OCI-M2 (cell line): Measurements from ENCODE around the gene MSX2.
"Not testable (repeated sequence)": the region's sequence is repeated elsewhere in the genome, so short reads cannot be mapped to it uniquely, and the experiment has no call there.

Source experiments
- DNase-seq: peaks from one replicate; lab custom pipeline; 2025; ENCODE audit not compliant: unreplicated experiment; lab: John Stamatoyannopoulos, UW

The MSX2 gene

DNA sequence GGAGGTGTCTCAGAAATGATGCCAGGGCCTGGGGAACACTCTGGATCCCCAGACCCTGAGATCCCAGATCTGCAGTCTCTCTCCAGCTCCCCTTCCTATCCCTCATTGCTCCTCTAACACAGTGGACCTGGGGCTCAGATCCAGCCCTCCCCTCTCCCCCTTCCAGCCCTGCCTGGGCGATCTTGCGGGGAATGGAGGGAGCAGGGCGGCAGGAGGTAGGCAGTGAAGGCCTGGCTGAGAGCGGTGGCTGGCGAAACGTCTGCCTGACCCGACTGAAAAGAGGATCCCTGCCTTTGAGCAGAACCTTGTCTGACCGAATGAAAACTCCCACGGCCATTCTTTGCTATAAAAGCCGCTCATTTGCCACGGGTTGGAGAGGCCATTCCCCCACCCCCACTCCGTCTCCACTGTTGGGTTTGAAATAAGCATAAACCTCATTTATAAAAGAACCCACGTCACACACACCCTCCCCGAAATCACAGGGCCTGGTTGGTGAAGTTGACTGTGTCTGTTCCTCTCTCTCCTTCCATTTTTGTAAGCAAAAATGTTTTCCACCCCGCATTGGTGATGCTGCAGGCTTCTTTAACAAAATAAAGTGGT is 8.8 kb downstream of the MSX2 start:
- DNase-seq = no peak

DNA sequence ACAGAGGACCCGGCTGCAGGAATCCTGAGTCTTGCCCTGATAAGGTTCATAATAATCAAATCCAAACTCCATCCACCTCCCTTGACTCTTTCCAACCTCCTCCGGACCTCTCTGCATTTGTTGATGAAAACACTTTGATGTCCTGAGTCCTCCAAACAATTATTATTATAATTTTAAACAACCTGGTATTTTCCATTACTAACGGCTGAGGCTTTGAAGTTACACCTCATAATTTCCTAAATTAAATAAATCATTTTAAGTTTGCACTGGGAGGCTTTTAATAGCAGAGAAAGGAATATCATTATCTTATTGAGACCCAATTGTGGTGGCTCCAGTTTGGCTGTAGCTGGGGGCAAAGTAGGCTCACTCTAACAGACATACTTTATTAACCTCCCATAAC is 9.5 kb downstream of the MSX2 start:
- DNase-seq = no peak

DNA sequence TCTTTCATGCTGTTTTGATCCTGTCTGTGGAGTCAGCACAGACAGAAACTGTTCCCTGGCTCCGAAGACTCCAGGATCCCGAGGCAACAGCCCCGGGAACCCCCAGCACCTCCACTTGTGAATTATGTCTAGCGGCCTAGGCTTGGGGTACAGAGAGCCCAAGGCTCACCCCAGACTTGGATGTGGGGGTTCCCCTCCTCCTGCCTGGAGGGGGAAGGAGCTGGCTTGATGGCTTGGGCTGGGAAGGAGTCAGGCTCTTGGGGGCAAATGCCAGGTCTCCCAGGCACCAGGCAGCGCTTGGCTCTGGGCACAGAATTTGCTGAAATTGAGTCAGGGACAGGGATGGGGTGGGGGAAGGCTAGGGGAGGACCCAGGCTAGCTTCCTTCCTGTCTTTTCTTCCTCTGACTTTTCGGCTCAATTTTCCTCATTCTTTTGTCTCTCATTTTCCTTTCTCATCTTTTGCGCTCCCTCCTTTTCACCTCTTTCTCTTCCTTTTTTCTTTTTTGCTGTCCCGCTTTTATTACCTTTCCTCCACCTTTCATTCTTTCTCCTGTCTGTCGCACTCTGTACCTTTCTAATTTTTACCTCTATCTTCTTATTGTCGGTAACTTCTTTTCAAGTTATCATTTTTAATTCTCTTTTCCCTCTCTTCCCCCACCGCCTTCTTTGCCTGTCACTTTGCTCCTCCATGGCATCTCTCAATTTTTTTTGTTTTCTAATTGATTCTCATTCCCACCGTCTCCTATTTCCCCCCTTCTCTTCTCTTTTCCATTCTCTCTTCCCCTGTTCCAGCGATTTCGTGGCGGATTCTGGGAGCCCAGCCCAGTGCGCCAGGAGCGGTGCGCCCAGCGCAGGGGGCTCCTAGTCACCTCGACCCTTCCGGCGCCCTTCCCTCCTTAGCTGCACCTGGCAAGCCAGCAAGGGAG is 10.5 kb downstream of the MSX2 start:
- DNase-seq = no peak

DNA sequence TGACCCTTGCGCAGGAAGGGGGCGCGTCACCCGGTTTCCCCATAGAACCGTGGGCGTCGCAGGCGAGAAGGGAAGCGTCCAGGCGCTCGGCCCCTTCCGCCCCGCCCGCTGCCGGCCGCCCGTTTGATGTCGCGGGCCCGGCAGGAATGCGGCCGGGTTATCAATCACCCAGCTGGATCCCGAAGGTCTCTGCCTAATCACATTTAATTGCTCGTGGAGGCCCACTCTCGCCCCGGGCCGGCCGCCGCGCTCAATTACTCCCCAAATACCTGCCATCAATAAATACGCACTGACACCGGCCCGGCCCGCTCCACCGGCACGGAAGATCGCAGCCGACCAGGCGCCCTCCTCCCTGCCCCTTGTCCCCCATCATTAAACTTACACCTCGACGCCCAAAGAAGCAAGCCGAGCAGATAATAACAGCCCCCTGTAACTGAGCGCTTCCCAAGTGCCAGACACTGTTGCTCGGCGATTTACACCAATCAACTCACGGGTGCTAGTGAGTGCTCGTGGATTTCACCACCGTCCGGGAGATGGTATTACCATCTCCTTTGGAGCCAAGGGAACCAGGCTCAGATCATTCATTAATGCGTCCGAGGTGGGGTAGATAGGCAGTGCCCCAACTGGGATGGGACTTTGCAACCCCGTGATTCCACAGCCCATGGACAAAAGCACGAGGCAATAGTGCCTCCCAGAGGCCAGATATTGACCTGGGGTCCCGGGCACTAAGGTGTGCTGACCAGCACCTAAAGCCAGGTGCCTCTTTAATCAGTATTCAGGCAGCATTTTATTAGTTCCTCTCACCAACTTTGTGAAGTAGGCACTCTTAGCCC is 11.3 kb downstream of the MSX2 start:
- no peak for DNase-seq

DNA sequence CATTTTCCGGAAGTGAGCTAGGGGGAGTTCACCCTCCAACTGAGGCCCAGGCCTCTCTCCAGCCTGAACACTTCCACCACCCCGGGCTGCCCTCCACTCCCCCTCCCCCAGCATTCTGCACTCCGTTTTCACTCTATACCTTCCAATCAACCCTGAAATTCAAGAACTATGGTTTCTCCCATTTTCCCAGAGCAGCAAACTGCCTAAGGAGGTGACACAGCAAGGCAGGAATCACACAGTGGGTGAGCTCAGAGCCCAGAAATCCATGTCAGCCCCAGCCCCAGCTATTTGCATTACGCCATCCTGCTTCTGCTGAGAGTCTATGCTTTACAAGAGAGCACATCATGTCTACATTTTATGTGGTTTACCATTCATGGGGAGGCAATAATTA is 11.9 kb downstream of the MSX2 start:
- no peak for DNase-seq

DNA sequence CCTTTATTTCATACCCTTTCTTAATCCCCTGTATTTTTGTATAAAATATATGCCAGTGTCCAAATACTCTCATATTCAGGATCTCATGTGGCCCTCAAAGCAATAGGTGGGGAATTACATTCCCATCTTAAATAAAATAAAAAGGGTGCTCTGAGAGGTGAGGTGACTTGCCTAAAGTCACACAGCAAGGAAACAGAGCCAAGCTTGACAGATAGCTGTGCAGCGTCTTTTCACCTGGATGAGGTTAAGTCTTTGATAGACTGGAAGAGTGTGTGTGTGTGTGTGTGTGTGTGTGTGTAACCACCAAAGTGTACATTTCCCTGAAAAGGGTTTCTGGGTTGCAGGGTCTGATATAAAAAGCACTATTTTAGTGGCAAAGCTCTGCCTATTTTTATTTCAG is 12.4 kb downstream of the MSX2 start:
- no peak for DNase-seq

DNA sequence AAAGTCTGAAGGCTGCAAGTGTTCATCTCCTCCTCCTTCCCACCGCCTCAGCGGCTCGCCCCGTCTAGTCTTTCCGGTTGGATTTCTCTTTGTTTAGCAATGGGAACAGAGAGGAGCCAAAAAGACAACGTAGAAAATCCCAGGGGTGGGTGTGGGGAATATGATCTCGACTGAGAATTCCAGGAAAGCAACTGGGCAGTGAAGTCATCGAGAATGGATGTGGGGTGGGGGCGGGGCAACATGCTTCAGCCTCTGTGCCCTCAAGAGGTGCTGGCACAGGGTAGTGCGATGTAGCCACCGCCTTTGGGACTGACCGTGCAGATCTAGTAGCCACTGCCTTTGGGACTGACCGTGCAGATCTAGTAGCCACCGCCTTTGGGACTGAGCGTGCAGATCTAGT is 12.9 kb downstream of the MSX2 start:
- DNase-seq = no peak

DNA sequence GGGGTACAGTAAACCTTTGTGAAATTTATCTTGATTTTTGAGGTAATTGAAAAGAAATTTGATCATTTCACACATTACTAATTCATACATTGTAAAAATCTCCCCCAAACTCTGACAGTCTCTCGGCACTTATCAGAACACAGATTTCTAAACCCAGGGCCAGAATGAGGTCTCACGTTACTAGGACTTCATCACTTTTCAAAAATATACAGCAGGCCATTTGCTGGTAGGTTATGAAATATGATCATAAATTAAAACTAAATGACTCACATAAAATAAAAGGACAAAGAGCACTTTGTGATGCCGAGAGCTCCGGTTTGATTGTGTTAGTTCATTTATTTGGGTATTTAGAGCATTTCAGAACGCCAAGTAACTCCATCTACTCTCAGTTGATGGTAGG is 17.0 kb downstream of the MSX2 start:
- DNase-seq = no peak

DNA sequence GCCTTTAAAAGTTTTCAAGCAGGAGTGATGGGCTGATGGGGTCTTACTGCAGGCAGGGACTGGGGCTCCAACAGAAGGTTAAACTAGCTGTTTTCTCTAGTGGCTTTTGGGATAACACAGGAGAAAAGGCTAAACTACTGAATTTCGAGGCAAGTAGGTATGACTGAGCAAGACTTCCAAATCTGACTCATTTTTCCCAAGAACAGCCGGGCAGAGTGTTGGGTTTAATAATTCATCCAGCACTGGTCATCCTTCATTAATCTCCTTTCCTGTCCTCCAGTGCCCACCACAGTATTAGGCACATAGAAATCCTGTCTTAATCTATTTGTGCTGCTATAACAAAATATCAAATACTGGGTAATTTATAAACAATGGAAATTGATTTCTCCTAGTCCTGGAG is 20.5 kb downstream of the MSX2 start:
- DNase-seq = no peak

DNA sequence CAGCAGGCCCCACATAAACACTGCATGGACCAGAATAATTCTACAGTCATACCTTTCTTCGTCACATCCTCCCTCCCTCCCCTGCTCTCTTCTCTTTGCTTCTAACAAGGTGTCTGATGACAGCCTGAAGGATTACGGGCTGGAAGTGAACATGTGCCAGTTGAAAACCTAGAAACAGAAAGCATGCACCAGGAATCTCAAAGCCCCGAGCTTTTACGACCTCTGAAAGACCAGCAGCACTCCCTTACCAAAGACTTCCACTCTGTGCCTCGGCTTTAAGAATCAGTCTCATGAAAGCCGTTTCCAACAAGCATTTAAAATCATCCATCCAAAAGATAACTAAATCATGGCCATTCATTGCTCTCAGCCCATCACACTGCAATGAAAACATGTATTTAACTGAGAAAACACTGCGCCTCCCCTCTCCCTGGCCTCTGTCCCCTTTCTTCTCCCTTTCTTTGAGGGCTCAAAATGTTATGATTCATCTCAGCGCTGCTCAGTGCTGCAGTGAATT is 21.3 kb downstream of the MSX2 start:
- no peak for DNase-seq

DNA sequence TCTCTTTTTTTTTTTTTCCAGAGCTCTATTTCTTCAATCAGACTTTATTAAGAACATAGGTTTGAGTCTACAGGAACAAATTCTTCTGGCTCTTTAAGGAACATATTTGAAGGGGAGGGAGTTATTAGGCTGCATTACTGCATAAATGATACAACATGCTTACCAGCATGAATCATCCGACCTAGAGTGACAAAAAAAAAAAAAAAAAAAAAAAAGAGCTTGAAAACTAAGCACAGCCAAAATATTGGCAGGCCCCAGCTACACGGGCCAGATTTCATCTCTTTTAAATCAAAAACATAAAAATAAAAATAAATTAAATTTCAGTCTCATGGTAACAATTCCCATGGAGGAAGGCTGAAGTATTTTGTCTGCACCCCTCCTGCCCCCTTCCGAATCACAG is 26.3 kb downstream of the MSX2 start:
- no peak for DNase-seq

DNA sequence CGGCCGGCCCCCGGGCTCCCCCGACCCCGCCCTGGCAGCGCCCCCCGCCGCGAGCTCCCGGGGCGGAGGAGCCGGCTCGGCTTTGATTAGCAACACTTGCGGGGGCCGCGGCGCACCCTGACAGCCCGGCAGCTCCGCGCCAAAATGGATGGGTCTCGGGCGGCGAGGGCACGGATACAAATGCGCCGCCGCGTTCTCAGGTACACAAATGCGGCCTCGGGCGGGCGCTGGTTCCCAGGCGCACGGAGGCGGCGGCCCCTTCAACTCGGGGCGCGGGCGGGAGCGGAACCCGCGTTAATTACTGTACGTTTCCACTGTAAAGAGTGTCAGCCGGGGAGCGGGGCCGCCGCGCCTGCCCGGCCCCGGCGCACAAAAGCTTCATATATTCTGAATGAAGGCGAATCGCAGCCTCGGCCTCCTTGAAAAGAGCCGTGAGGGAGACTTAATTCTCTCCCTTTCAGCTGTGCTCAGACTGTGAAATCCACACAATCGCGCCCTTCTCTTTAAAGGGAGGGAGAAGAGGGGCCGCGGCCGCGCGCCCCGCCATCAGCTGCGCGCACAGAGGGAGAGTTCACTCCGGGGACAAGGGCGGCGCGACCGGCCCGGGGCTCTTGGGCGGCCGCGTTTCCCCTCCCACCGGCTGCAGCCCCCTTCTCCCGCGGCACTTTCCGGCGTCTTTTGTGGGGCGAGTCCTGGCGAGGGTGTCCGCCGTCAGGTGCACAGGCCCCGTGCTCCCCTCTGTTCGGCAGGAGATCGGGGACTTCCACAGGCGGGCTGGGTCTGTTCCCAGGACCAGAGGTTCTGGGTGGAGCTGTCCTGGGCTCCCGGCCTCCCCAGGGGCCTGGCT is 27.0 kb downstream of the MSX2 start:
- no peak for DNase-seq

DNA sequence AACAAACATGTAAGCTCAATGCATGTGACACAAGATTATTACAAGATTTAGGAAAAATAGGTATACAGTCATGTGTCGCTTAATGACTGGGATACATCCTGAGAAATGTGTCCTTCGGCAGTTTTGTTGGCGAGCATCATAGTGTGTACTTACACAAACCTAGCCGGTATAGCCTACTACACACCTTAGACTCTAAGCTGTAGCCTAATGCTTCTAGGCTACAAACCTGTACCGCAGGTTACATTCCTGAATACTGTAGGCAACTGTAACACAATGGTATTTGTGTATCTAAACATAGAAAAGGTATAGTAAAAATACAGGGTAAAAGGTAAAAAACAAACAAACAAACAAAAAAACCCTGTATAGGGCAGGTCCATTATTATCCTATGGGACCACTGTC is 27.7 kb downstream of the MSX2 start:
- DNase-seq = no peak

DNA sequence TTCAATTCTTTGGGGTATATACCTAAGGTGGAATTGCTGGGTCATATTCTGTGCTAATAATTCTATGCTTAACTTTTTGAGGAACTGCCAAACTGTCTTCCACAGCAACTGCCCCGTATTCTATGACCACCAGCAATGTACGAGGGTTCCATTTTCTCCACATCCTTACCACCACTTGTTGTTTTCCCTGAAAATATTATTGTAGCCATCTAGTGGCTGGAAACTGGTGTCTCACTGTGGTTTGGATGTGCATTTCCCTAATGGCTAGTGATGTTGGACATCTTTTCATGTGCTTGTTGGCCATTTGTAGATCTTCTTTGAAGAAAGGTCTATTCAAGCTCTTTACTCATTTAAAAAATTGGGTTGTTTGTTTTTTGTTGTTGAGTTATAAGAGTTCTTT is 30.7 kb downstream of the MSX2 start:
- DNase-seq = no peak

DNA sequence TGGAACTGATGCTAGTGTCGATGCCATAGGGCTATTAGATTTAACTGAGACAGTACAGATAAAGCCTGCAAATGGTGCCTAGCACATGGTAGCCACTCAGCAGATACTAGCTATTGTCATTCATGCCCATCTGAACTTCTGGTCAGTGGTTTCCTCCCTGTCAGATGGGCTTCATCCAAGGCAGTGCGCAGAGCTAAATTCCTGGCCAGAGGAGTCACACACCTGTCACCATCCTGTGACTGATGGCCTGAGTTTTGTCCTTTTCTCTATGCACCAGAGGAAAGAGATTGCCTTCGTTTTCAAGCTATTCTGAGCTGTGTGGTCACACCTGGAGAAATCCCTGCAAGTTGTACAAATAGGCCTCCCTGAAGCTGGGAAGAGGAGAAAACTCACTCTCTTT is 34.7 kb downstream of the MSX2 start:
- no peak for DNase-seq

DNA sequence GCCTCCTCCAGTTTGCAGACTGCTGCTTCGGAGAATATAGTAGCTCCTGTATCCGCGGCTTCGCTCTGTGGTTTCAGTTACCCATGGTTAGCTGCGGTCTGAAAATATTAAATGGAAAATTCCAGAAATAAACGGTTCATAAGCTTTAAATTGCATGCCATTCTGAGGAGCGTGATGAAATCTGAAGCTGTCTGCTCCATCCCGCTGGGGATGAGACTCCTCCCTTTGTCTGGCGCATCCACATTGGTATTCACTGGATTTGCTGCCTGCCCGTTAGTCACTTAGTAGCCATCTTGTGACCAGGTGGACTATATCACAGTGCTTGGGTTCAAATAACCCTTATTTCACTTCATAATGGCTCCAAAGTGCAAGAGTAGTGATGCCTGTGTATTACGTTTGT is 36.3 kb downstream of the MSX2 start:
- DNase-seq = no peak

DNA sequence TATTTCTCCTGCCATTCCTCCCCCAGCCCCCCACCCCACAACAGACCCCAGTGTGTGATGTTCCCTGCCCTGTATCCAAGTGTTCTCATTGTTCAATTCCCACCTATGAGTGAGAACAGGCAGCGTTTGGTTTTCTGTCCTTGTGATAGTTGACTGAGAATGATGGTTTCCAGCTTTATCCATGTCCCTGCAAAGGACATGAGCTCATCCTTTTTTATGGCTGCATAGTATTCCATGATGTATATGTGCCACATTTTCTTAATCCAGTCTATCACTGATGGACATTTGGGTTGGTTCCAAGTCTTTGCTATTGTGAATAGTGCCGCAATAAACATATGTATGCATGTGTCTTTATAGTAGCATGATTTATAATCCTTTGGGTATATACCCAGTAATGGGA is 37.0 kb downstream of the MSX2 start:
- DNase-seq = not testable (repeated sequence)

DNA sequence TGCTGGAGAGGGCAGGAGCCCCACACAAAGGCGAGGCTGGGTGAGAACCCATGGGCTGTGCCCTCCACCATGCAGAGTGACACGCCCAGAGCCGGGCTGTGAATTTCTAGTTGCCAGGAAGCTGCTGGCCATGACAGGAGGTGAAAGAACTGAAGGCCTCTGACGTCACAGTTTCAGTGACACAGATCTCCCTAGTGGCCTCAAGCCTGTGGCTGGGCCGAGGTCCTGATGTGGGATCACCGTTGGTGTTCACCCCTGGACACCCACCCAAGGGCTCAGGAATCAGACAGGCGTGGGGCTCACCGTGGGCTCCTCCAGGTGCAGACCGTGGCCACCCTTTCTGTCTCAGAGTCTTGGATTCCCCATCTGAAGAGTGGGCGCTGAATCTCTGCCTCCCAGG is 39.9 kb downstream of the MSX2 start:
- DNase-seq = no peak

DNA sequence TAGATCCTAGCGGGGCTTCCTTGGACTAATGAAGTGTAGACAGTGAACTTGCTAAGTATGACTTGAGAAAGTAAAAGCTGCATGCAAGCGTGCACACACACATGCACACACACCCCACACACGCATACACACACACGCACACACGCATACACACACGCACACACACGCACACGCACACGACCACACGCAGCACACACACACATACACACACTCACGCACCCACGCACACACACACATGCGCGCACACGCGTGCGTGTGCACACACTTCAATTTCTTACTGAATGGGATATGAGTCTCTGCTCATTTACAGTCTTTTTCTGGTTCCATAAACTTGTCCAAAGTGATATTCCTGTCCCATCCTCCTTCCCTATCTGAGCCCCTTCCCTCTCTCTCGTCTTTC is 41.2 kb downstream of the MSX2 start:
- DNase-seq = no peak

DNA sequence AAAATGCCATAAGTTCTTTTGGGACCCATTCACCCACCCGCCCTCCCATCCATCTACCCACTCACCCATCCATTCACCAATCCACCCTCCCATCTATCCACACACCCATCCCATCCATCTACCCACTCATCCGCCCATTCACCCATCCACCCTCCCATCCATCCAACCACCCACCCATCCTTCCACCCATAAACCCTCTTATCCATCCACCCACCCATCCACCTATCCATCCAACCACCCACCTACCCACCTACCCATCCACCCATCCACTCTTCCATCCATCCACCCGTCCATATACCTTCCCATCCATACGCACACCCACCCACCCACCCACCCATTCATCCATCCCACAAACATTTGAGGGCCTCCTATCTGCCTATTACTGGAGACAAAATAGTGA is 43.3 kb downstream of the MSX2 start:
- DNase-seq = no peak

DNA sequence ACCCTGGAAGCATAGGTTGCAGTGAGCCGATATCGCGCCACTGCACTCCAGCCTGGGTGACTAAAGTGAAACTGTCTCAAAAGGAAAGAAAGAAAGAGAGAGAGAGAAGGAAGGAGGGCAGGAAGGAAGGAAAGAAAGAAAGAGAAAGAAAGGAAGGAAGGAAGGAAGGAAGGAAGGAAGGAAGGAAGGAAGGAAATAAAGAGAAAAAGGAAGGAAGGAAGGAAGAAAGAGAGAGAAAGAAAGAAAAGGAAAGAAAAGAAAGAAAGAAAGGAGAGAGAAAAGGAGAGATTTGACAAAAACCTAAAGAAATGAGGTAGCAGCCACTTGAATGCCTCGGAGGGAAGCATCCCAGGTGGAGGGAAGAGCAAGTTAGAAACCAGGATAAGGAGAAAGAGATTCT is 44.6 kb downstream of the MSX2 start:
- no peak for DNase-seq
